LNCaP clone FGC (cell line): ENCODE measurements around the gene CST6.

Experiments
- DNase-seq: peaks from one replicate; pipeline ENCODE4 v3.0.0-alpha.2; 2011; ENCODE audit warnings: low read depth
- H3K4me3 ChIP-seq: 2 replicates; pipeline ENCODE4 v1.5.1; 2011; ENCODE audit warnings: mild to moderate bottlenecking, low read depth, low read length, control low read depth
- CTCF ChIP-seq: IDR thresholded peaks from 2 replicates; pipeline ENCODE4 v1.5.1; 2012; ENCODE audit warnings: mild to moderate bottlenecking; ENCODE audit not compliant: control insufficient read depth, insufficient read depth; ENCODE audit errors: extremely low read depth

The CST6 gene

GRCh38 chr11:66011239-66011784 is 496 bp upstream of the CST6 start:
- TF ChIP-seq CTCF = no peak
- no peak overlapping the region for H3K4me3 ChIP-seq

GRCh38 chr11:66012371-66012945 is 650 bp downstream of the CST6 start:
- no peak overlapping the region for H3K4me3 ChIP-seq
- no peak for TF ChIP-seq CTCF
- no peak for DNase-seq

More at GRCh38 chr11:66011239-66011784, 496 bp upstream of the CST6 start:
- DNase-seq = no peak

GRCh38 chr11:66012946-66013761 is 1.3 kb downstream of the CST6 start:
- no peak for DNase-seq
- no peak overlapping the region for H3K4me3 ChIP-seq
- no peak for TF ChIP-seq CTCF

GRCh38 chr11:66013762-66014100 is 1.9 kb downstream of the CST6 start:
- no peak overlapping the region for H3K4me3 ChIP-seq
- no peak for DNase-seq

GRCh38 chr11:66014804-66015453 is 3.1 kb downstream of the CST6 start:
- no peak for TF ChIP-seq CTCF
- no peak for DNase-seq
- H3K4me3 ChIP-seq = no peak overlapping the region

More at GRCh38 chr11:66013762-66014100, 1.9 kb downstream of the CST6 start:
- no peak for TF ChIP-seq CTCF

- TF ChIP-seq CTCF = no peak
- no peak for DNase-seq
- H3K4me3 ChIP-seq = no peak overlapping the region
Observed at GRCh38 chr11:66015454-66015881, 3.7 kb downstream of the CST6 start.
